H9 (cell line): ENCODE data around the gene COL19A1. TPM values are rescaled to one million over a fixed set of nuclear protein-coding genes. Genes with fewer than 3 reads are reported as not detected.

Experiments
- DNase-seq: peaks from one replicate; pipeline ENCODE4 v3.0.0-alpha.2; 2017
- H2AFZ ChIP-seq: one replicate; pipeline ENCODE4 v1.6.1; 2013; ENCODE audit warnings: mild to moderate bottlenecking, low read length, control low read depth, moderate library complexity
- H2AK5ac ChIP-seq: 2 replicates; pipeline ENCODE4 v1.6.1; 2013; ENCODE audit warnings: low read length, control low read depth, mixed read lengths; ENCODE audit not compliant: insufficient read length
- H2BK120ac ChIP-seq: one replicate; pipeline ENCODE4 v1.6.1; 2013; ENCODE audit warnings: low read depth, mild to moderate bottlenecking, low read length, control low read depth, inconsistent platforms; ENCODE audit not compliant: poor library complexity, severe bottlenecking
- H2BK12ac ChIP-seq: 2 replicates; pipeline ENCODE4 v1.6.1; 2013; ENCODE audit warnings: low read length, control low read depth, mixed read lengths, low read depth; ENCODE audit not compliant: insufficient read length
- H2BK15ac ChIP-seq: 2 replicates; pipeline ENCODE4 v1.6.1; 2013; ENCODE audit warnings: low read depth, low read length, control low read depth
- H2BK20ac ChIP-seq: one replicate; pipeline ENCODE4 v1.6.1; 2013; ENCODE audit warnings: low read depth, mild to moderate bottlenecking, low read length, control low read depth, inconsistent platforms; ENCODE audit not compliant: poor library complexity, severe bottlenecking
- H2BK5ac ChIP-seq: 2 replicates; pipeline ENCODE4 v1.6.1; 2013; ENCODE audit warnings: low read length, control low read depth, mixed read lengths; ENCODE audit not compliant: insufficient read length
- H3K14ac ChIP-seq: 2 replicates; pipeline ENCODE4 v1.6.1; 2013; ENCODE audit warnings: low read length, control low read depth; ENCODE audit not compliant: insufficient read depth
- H3K18ac ChIP-seq: 2 replicates; pipeline ENCODE4 v1.6.1; 2013; ENCODE audit warnings: low read depth, mild to moderate bottlenecking, mixed read lengths, low read length, control low read depth; ENCODE audit not compliant: insufficient read length
- H3K23ac ChIP-seq: 2 replicates; pipeline ENCODE4 v1.6.1; 2013; ENCODE audit warnings: low read length, control low read depth, mixed read lengths, low read depth; ENCODE audit not compliant: insufficient read length
- H3K23me2 ChIP-seq: 2 replicates; pipeline ENCODE4 v1.6.1; 2013; ENCODE audit warnings: low read depth, mild to moderate bottlenecking, mixed read lengths, low read length, control low read depth; ENCODE audit not compliant: insufficient read length, poor library complexity, severe bottlenecking
- H3K27ac ChIP-seq: 2 replicates; pipeline ENCODE4 v1.5.1; 2013; ENCODE audit warnings: low read length, control low read depth, mixed read lengths, low read depth; ENCODE audit not compliant: insufficient read length
- H3K27me3 ChIP-seq: 2 replicates; pipeline ENCODE4 v1.6.1; 2013; ENCODE audit warnings: low read length, control low read depth, inconsistent platforms; ENCODE audit not compliant: insufficient read depth
- H3K4ac ChIP-seq: 2 replicates; pipeline ENCODE4 v1.6.1; 2013; ENCODE audit warnings: low read depth, mild to moderate bottlenecking, control low read depth, inconsistent platforms, low read length, moderate library complexity
- H3K4me1 ChIP-seq: 2 replicates; pipeline ENCODE4 v1.6.1; 2013; ENCODE audit warnings: low read length, control low read depth, inconsistent platforms; ENCODE audit not compliant: insufficient read depth
- H3K4me2 ChIP-seq: 2 replicates; pipeline ENCODE4 v1.6.1; 2013; ENCODE audit warnings: low read length, control low read depth, mixed read lengths; ENCODE audit not compliant: insufficient read length, insufficient read depth
- H3K56ac ChIP-seq: 2 replicates; pipeline ENCODE4 v1.6.1; 2013; ENCODE audit warnings: low read depth, mild to moderate bottlenecking, mixed read lengths, low read length, control low read depth; ENCODE audit not compliant: insufficient read length
- H3K79me1 ChIP-seq: 2 replicates; pipeline ENCODE4 v1.6.1; 2013; ENCODE audit warnings: low read depth, mild to moderate bottlenecking, moderate library complexity, low read length, control low read depth, inconsistent platforms; ENCODE audit not compliant: insufficient read depth, poor library complexity, severe bottlenecking
- H3K79me2 ChIP-seq: 2 replicates; pipeline ENCODE4 v1.6.1; 2013; ENCODE audit warnings: low read length, control low read depth, inconsistent platforms; ENCODE audit not compliant: insufficient read depth
- H3K9ac ChIP-seq: 2 replicates; pipeline ENCODE4 v1.6.1; 2013; ENCODE audit warnings: low read length, control low read depth, mixed read lengths; ENCODE audit not compliant: insufficient read length; ENCODE audit errors: extremely low read depth
- H3K9me3 ChIP-seq: one replicate; pipeline ENCODE4 v1.6.1; 2013; ENCODE audit warnings: low read depth, low read length, inconsistent platforms; ENCODE audit not compliant: control insufficient read depth
- H3T11ph ChIP-seq: one replicate; pipeline ENCODE4 v1.6.1; 2013; ENCODE audit warnings: mild to moderate bottlenecking, low read length, control low read depth, inconsistent platforms
- H4K20me1 ChIP-seq: one replicate; pipeline ENCODE4 v1.6.1; 2013; ENCODE audit not compliant: control insufficient read depth, insufficient read length, insufficient read depth
- H4K5ac ChIP-seq: 2 replicates; pipeline ENCODE4 v1.6.1; 2013; ENCODE audit warnings: low read depth, mild to moderate bottlenecking, mixed read lengths, low read length, control low read depth; ENCODE audit not compliant: insufficient read length
- H4K8ac ChIP-seq: replicated peaks from 2 replicates; pipeline ENCODE4 v1.6.1; 2013; ENCODE audit warnings: low read length, control low read depth, mixed read lengths, low read depth; ENCODE audit not compliant: insufficient read length
- H4K91ac ChIP-seq: 2 replicates; pipeline ENCODE4 v1.6.1; 2013; ENCODE audit warnings: low read depth, mild to moderate bottlenecking, moderate library complexity, mixed read lengths, low read length, control low read depth; ENCODE audit not compliant: insufficient read length
- H3K27ac Mint-ChIP-seq, 3 experiments: 2 replicates in 2 of 3; 3 replicates in 1 of 3; pipeline ENCODE4 v1.8.0; 2020 to 2021; ENCODE audit warnings: mixed read lengths in 3 of 3, mild to moderate bottlenecking in 1 of 3, moderate library complexity in 1 of 3
- H3K27me3 Mint-ChIP-seq: 2 replicates; pipeline ENCODE4 v1.8.0; 2021; ENCODE audit warnings: low read depth, mild to moderate bottlenecking, moderate library complexity, mixed read lengths
- H3K36me3 Mint-ChIP-seq, 3 experiments: 2 replicates in 2 of 3; 3 replicates in 1 of 3; pipeline ENCODE4 v1.8.0; 2020 to 2021; ENCODE audit warnings: low read depth in 3 of 3, mixed read lengths in 3 of 3; ENCODE audit not compliant: insufficient read depth in 1 of 3
- H3K4me1 Mint-ChIP-seq, 2 experiments: 2 replicates each; pipeline ENCODE4 v1.8.0; 2020; ENCODE audit warnings: mixed read lengths in 2 of 2
- H3K4me3 Mint-ChIP-seq, 2 experiments: 2 replicates in 1 of 2; 3 replicates in 1 of 2; pipeline ENCODE4 v1.8.0; 2020 to 2021; ENCODE audit warnings: mild to moderate bottlenecking in 2 of 2, mixed read lengths in 2 of 2, moderate library complexity in 1 of 2
- H3K9me3 Mint-ChIP-seq, 2 experiments: 2 replicates in 1 of 2; 3 replicates in 1 of 2; pipeline ENCODE4 v1.8.0; 2020; ENCODE audit warnings: mild to moderate bottlenecking in 2 of 2, mixed read lengths in 2 of 2, moderate library complexity in 1 of 2
- CTCF ChIP-seq: fragments of 200-600 bp; sonication (generic); conservative IDR thresholded peaks from 3 replicates; pipeline ENCODE4 v1.8.0; 2021; ENCODE audit warnings: antibody characterized with exemption, mild to moderate bottlenecking
- WGBS: extraction: QIAGEN DNeasy Blood & Tissue Kit; methylation state at CpG from one replicate; pipeline ENCODE4 v1.1.7; 2013; ENCODE audit warnings: missing lambda C conversion rate, low lambda C conversion rate, mixed read lengths; ENCODE audit not compliant: insufficient read length; ENCODE audit errors: extremely low coverage; 5-methylcytosine and 5-hydroxymethylcytosine counted together
- total RNA-seq: library from RNA; stranded (reverse); gene quantifications from 2 replicates; pipeline ENCODE4 v1.2.1, GENCODE V29; 2021

Gene COL19A1
- total RNA-seq, 1 experiment from 2014 or later = not detected

- no peak overlapping the region for H2BK15ac ChIP-seq
- no peak overlapping the region for H3K27ac ChIP-seq
- WGBS = no CpG with 5 or more reads among the region's 6 CpGs
- H3K4ac ChIP-seq = no peak overlapping the region
- H3K27ac Mint-ChIP-seq = no peak overlapping the region
- no peak overlapping the region for H3K9ac ChIP-seq
- H4K5ac ChIP-seq = no peak overlapping the region
- no peaks in the 10 kb centered on the region for H3K4me1 Mint-ChIP-seq
- H3K27me3 ChIP-seq = no peaks in the 10 kb centered on the region
- no peak overlapping the region for H2AFZ ChIP-seq
- H3K23ac ChIP-seq = no peak overlapping the region
- H4K8ac ChIP-seq = no peak overlapping the region
- H3K14ac ChIP-seq = no peak overlapping the region
- H3K4me3 Mint-ChIP-seq = no peak overlapping the region
- no peaks in the 10 kb centered on the region for H3K79me1 ChIP-seq
- no peaks in the 10 kb centered on the region for H3K27me3 Mint-ChIP-seq
- H3K9me3 ChIP-seq = no peaks in the 10 kb centered on the region
- no peak for DNase-seq
- H2BK20ac ChIP-seq = no peak overlapping the region
- no peak overlapping the region for H2BK120ac ChIP-seq
- no peak overlapping the region for H4K91ac ChIP-seq
- no peak overlapping the region for H2AK5ac ChIP-seq
- no peak overlapping the region for H2BK5ac ChIP-seq
- H3T11ph ChIP-seq = no peak overlapping the region
- no peak overlapping the region for H2BK12ac ChIP-seq
- no peaks in the 10 kb centered on the region for H3K9me3 Mint-ChIP-seq
- no peak overlapping the region for H3K56ac ChIP-seq
- no peaks in the 10 kb centered on the region for H3K79me2 ChIP-seq
- no peaks in the 10 kb centered on the region for H4K20me1 ChIP-seq
- TF ChIP-seq CTCF = no peak
- H3K4me1 ChIP-seq = no peaks in the 10 kb centered on the region
- H3K4me2 ChIP-seq = no peak overlapping the region
- no peak overlapping the region for H3K18ac ChIP-seq
- no peaks in the 10 kb centered on the region for H3K23me2 ChIP-seq
- no peaks in the 10 kb centered on the region for H3K36me3 Mint-ChIP-seq
Measured at GRCh38 chr6:70152786-70153185, 286.4 kb downstream of the COL19A1 start.
